GM18519 (cell line): ENCODE measurements around the gene PPP3CA.
"Not testable (repeated sequence)": the region's sequence is repeated elsewhere in the genome, so short reads cannot be mapped to it uniquely, and the experiment has no call there.

Experiments
- ATAC-seq: cut with Tn5 transposase; IDR thresholded peaks from one replicate; pipeline ENCODE4 v1.9.1; 2021; ENCODE audit warnings: mild to moderate bottlenecking, moderate library complexity; ENCODE audit not compliant: unreplicated experiment, low FRiP score

The PPP3CA gene

DNA sequence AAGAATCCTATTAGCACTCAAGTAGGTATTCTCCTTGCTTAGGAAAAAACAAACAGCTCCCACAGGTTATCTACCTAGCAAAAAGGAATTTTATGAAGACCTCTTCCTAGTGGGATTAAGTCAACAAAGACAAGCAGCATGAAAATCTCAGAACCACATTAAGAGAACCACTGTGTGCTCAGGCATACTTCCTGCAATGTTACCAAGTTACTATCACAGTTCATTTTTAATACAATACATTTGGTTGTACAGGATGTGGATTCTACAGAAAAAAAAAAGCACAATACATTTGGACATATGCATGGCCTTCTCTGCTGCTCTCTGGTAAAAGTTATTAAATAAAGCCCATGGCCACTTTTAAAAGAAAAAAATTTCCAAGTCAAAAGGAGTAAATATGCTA, 193.7 kb downstream of the PPP3CA start:
- ATAC-seq = no peak

GRCh38 chr4:101152521-101152920, 194.8 kb downstream of the PPP3CA start:
- no peak for ATAC-seq

GRCh38 chr4:101148551-101148950, 198.8 kb downstream of the PPP3CA start:
- no peak for ATAC-seq

GRCh38 chr4:101147283-101147682, 200.0 kb downstream of the PPP3CA start:
- no peak for ATAC-seq

DNA sequence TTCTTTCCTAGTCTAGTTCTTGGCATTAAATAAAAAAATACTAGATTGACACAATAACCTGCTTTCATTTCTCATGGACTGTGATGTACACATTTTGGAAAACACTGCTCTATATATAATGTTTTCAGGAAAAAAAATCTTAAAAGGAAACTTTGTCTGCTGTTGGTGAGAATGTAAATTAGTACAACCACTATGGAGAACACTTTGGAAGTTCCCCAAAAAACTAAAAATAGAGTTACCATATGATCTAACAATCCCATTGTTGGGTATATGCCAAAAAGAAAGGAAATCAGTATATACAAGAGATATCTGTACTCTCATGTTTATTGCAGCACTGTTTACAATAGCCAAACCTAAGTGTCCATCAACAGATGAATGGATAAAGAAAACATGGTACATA, 202.3 kb downstream of the PPP3CA start:
- no peak for ATAC-seq

DNA sequence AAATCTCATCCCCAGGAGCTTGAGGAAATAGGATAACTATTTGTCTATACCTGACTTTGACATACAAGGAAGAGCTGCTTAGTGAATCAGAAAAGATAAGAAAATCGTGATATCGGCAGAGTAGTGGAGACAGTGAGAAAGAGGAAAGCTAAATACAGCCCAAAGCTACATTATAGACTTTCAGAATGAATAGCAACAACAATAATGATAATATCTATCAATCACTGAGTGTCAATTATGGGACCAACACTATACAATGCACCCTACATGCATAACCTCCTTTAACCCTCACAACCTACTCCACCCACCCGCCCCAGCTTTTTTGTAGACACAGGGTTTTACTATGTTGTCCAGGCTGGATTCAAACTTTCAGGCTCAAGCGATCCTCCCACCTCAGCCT, 205.1 kb downstream of the PPP3CA start:
- ATAC-seq = peak; percentile 51

DNA sequence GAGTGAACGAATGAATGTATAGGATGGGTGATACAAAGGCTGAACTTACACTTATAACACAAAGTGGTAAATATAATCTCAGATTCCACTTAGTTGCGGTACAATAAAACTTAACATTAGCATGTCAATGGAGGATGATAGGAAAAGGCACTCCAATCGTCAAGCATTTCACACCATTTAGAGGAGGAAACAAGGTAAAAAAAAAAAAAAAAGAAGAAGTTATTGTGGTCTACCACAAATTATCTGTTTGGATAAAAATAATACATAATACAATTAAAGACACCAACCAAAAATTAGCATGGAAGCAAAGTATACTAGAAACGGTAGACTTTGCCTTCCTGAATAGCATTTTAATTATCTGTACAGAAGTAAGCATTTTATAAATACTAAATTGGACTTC, 205.5 kb downstream of the PPP3CA start:
- ATAC-seq = no peak

- no peak for ATAC-seq
Observed at GRCh38 chr4:101141230-101141629, 206.1 kb downstream of the PPP3CA start.

DNA sequence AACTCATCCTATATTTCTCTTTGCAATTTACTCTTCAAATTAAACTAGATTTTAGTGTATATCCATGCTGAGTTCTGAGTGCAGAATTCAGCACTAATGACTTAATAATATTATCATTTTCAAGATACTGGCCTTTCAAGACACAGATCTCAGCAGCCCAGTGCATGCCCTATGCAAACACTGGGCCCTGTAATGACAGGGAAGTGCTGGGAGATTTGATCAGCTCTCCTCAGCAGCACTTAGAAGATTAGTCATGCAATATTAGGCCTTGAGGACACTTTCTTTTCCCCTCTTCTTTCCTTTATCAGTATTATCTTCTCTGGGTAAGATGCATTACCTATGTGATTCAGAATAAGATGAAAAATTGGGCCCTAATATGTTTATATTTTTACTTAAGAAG, 207.1 kb downstream of the PPP3CA start:
- ATAC-seq = no peak

GRCh38 chr4:101136373-101137370, 210.7 kb downstream of the PPP3CA start:
- no peak for ATAC-seq

GRCh38 chr4:101135371-101136010, 211.8 kb downstream of the PPP3CA start:
- no peak for ATAC-seq

DNA sequence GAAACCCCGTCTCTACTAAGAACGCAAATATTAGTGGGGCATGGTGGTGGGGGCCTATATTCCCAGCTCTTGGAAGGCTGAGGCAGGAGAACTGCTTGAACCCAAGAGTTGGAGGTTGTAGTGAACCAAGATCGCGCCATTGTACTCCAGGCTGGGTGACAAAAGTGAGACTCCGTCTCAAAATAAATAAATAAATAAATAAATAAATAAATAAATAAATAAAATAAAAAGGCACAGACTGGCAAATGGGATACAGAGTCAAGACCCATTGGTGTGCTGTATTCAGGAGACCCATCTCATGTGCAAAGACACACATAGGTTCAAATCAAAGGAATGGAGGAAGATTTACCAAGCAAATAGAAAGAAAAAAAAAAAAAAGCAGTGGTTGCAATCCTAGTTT, 216.3 kb downstream of the PPP3CA start:
- ATAC-seq = not testable (repeated sequence)

- ATAC-seq = not testable (repeated sequence)
Observed at GRCh38 chr4:101128898-101129297, 218.4 kb downstream of the PPP3CA start.

- no peak for ATAC-seq
Observed at GRCh38 chr4:101128473-101128872, 218.9 kb downstream of the PPP3CA start.

DNA sequence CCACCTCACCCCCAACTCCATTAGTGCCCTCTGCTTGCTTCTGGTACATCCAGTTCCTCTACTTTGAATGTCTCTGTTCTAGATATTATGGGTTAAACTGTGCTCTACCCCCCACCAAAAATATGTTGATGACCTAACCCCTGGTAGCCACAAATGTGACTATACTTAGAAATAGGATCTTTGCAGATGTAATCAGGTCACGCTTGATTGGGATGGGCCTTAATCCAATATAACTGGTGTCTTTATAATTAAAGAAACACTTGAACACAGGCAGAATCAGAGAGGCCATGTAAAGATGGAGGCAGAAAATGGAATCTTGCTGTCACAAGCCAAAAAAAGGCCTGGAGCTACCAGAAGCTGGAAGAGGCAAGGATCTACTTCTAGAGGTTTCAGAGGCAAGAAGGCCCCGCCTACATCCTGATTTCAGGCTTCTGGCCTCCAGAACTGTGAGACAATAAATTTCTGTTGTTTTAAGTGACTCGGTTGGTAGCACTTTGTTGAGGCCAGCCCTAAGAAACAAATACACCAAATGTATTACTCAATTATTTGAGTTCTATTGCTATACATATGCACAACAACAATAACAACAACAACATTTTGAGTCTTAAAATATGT, 220.0 kb downstream of the PPP3CA start:
- ATAC-seq = no peak

- no peak for ATAC-seq
Observed at GRCh38 chr4:101126059-101126458, 221.3 kb downstream of the PPP3CA start.

DNA sequence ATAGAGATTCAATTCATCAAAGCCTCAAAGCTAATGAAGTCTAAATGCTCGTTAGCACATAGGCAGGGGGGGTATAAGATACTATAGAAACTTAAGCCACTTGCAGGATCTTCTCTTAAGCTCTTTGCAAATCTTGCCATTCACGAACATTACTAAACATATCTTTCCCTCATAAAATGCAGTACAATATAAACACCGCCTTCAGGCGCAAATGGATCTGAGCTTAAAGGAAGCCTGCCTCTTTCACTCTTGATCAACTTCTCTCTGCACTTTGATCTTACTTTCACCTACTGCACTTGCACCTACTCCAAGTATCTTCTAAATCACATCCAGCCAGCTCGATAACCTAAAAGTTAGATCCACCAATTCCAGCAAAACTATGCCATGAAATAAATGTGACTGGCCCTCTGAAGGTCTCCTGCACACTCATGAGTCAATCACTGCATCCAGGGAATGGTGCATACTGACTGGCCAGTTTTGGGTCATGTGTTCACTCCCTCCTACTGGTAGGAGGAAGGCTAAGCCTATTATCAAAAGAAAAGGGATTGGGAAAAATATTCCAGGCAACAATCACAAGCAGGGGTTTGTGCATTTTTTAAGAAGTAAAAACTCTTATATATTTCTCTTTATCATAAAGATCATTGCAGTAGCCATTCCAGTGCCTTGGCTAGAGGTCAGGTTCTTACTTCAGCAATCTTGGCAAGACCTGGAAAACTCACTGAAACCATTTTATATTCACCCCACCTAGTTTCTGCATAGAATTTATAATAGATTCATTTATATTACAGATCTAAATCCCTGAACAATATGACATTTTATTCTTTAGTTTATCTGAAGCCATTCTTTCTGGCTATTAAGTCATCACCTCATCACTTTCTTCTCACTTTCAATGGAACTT, 222.0 kb downstream of the PPP3CA start:
- ATAC-seq = no peak

DNA sequence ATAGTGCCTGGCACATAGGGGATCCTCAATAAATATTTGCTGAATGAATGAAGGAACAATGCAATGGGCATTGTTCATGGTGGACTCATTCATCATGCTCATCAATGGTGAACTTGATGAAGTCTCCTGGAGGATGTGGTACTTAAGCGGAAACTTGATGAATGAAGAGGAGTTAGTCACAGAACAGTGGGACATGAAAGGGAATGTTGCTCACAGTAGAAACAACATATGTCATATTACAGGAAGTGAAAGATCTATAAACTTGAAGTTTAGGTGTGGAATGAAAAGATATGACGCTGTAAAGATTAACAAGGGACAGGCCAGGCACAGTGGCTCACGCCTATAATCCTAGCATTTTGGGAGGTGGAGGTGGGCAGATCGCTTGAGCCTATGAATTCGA, 224.1 kb downstream of the PPP3CA start:
- ATAC-seq = no peak

DNA sequence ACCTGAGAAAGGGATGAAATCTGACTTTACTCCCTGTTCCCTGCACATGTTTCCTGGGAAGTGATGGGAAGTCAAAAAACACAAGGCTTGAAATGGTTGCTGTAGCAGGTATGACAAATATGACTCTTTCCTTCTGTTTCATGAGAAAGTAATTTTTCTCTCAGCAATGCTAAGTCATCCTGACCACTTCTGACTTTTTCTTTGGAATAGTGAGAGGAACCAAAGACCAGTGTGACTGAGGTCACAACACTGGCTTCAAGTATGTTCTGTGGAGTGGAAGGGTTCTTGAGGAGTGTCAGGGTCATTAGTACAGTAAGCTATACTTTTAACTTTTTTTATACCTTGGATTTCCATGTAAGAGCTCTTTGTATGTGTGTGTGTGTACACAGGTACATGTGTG, 225.3 kb downstream of the PPP3CA start:
- no peak for ATAC-seq

DNA sequence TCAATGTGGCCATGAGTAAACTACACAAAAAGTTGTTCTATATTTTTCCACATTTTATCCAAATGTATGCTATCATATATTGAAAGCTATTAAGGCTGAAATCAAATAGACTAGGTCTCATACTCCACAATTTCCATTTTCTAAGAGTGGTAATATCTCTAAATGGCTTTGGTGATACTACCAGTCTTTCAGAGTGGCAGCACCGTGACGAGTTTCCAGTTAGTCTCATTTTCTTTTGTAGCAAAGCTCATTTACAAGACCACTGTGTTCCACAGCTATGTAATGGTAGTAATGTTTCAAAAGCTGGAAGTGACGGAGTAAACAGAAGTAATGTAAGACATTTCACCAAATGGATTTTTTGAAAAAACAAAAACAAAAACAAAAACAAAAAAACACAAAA, 228.2 kb downstream of the PPP3CA start:
- no peak for ATAC-seq
